Adipose tissue (tissue), 3 donors: ENCODE data around the gene CPA4. TPM values are rescaled to one million over a fixed set of nuclear protein-coding genes. Genes with fewer than 3 reads are reported as not detected.

Source experiments
- H3K27ac ChIP-seq: one replicate; pipeline ENCODE4 v1.5.1; 2013; ENCODE audit warnings: low read depth, low read length
- WGBS, 3 donors: extraction: QIAGEN DNeasy Blood & Tissue Kit; methylation state at CpG; one replicate each; pipeline ENCODE4 v1.1.7; 2013; 5-methylcytosine and 5-hydroxymethylcytosine counted together
- polyA plus RNA-seq, 3 donors: library from polyadenylated mRNA; stranded (reverse); fragments of 200-250 nt; gene quantifications; one replicate each; pipeline ENCODE4 v1.2.3, GENCODE V29; 2013
- donor health status: healthy with polysubstance abuse.
- donor health status: Bipolar disorder and iron deficiency.
- donor health status: healthy.

The CPA4 gene
- polyA plus RNA-seq, 3 donors: 0.67 to 5.9 (median 0.98) TPM

- 27 to 32% (median 31%) methylated on average over 11 of the region's 11 CpGs for WGBS, 3 donors
- H3K27ac ChIP-seq: no peak overlapping the region
Observed at GRCh38 chr7:130273933-130274255, 19.1 kb upstream of the CPA4 start.

DNA sequence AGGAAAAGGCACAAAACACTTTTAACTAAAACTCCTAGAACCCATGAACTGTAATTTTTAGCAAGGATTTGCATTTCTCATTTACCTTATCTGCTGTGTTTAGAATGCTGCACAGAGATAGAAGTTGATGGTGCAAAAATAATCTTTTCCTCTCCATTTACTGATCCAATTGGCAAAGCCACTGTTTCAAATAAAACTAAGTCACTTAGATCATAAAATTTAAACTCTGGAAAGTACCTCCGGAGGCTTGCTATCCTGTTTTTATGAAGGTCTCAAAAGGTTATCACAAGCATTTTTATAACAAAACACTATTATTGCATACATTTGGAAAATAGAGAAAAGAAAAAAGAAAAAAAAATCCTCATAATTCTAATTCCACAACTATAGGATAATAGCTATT lies 18.7 kb upstream of the CPA4 start:
- 24 to 51% (median 45%) methylated on average over 1 of the region's 1 CpG for WGBS, 3 donors

GRCh38 chr7:130274983-130275591 lies 17.9 kb upstream of the CPA4 start:
- H3K27ac ChIP-seq: no peak overlapping the region
- WGBS, 3 donors: 42 to 84% (median 83%) methylated on average over 11 of the region's 11 CpGs

More for the DNA sequence above, 18.7 kb upstream of the CPA4 start:
- no peak overlapping the region for H3K27ac ChIP-seq

GRCh38 chr7:130275826-130276297 lies 17.1 kb upstream of the CPA4 start:
- WGBS, 3 donors: 22 to 64% (median 56%) methylated on average over 5 of the region's 5 CpGs
- no peak overlapping the region for H3K27ac ChIP-seq

DNA sequence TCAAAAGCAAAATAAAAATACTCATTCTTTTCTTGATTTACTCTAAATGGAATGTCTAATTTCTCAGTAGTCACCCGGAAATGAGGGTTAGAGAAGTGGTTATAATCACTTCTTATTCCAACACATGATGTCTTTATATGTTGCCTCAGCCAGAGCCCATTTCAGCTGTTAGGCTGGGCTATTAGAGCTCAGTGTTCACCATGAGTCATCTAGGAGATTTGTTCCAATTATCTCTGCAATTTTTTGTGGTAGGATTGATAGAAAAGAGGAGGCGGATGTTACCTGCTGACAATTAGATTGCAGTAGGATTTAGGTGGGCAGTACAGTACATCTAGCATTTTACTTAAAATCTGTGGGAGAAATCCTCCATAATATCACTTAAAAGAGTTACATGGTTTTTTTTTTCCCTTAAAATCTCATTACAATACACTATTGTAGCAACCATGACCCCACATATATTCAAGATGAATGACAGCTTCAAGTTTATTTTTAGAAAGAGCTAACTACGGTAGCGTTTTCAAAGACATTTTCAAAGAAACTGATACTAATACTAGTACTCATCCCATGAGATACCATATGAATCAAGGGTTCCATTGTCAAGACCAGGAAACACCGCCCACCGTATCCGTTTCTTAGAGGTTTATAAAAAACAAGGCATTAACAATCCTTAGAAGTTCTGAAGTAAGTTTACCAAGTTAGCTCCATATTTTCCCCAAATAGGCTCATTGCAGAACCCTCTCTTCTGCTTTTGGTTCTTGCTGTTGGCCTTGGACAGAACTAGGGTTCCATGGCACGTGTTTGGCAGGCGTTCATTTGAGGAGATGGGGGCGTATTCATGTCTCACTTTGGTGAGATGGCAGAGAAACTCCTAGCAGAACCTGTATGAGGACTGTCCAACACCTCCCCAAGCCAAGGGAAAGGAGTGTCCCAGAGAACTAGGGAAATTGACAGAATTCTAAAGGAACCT lies 15.9 kb upstream of the CPA4 start:
- no peak overlapping the region for H3K27ac ChIP-seq
- 48 to 69% (median 67%) methylated on average over 10 of the region's 10 CpGs for WGBS, 3 donors

- WGBS, 3 donors: 43 to 71% (median 66%) methylated on average over 15 of the region's 15 CpGs
- H3K27ac ChIP-seq: no peak overlapping the region
Observed at GRCh38 chr7:130277763-130278643, 15.0 kb upstream of the CPA4 start.

GRCh38 chr7:130278860-130279259 lies 14.1 kb upstream of the CPA4 start:
- H3K27ac ChIP-seq: no peak overlapping the region

- 30 to 59% (median 59%) methylated on average over 2 of the region's 2 CpGs for WGBS, 3 donors
- H3K27ac ChIP-seq: no peak overlapping the region
Observed at GRCh38 chr7:130279286-130279685, 13.7 kb upstream of the CPA4 start.

DNA sequence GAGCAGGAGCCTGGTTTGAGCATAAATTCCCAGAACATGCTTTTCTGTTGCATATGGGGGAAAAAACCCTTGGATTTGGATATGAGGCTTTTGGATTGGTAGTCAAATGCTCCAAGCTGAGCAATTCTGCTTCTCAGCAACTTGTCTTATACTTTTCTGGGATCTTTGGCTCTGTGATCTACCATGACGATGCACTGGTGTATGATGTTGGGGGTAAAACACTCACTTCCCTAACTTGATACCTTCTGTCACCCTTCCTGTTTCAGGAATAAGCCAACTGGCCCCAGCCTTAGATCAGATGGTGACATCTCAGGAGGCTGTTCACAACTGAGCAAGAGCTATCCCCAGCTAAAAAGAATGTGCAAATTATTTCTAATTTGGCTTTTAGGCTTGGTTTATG lies 13.1 kb upstream of the CPA4 start:
- H3K27ac ChIP-seq: no peak overlapping the region
- WGBS, 3 donors: 61 to 91% (median 85%) methylated on average over 1 of the region's 1 CpG

DNA sequence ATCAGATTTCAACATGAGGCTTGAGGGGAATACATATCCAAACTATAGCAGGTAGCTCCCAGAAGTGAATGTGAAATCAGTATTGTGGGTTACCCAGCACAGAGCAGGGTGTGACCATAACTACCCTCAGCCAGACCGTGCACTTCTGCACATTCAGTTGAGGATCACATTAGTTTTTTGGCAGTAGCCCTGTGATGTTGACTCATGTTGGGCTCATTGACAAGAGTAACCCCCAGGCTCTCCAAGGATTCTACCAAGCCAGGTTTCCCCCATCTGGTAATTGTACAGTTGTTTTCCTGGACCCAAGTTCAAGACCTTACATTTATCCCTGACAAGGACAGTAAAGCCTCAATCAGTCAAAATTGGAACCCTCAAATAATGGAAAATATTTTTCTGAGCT lies 11.7 kb upstream of the CPA4 start:
- 26 to 65% (median 54%) methylated on average over 1 of the region's 1 CpG for WGBS, 3 donors

DNA sequence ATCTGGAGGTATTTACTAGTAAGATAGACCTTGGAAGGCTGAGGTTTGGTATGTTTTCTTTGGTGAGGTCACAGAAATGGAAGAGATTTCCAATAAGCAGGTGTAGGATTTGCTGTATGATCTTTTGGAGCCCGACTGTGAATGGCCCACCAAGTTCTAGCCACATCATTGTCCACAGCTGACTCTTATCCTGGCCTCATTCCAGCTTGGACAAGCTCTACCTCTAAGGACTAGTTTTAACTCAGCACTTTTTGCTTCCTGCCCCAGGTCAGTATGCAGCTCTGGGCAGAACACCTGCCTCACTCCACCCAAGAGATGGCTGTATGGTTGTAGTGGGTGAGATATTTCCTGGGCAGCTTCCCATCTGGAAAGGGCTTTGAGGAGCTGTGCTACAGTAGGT lies 6.1 kb upstream of the CPA4 start:
- H3K27ac ChIP-seq: no peak overlapping the region
- WGBS, 3 donors: 53 to 87% (median 79%) methylated on average over 1 of the region's 1 CpG

More for the DNA sequence above, 11.7 kb upstream of the CPA4 start:
- no peak overlapping the region for H3K27ac ChIP-seq

GRCh38 chr7:130288168-130288567 lies 4.8 kb upstream of the CPA4 start:
- H3K27ac ChIP-seq: no peak overlapping the region
- WGBS, 3 donors: 82 to 93% (median 93%) methylated on average over 4 of the region's 4 CpGs

DNA sequence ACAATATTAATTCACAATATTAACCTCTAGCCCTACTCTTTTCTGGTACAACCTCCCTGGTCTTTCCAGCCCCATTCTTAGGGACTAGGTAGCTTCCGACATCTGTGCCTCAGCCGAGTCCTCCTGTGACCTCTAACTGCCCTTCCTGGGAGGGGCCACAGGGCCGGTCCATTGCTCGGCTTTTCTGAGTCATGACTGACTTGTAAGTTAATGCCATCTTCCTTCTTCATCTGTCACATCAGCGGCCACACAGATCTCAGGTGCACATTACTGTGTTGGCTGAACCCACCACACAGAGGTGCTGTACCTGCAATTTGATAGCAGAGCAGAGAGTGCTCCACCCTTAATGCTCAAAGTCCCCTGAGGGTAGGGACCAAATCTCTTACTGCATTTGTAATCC lies 4.1 kb upstream of the CPA4 start:
- 57 to 82% (median 74%) methylated on average over 5 of the region's 5 CpGs for WGBS, 3 donors
- no peak overlapping the region for H3K27ac ChIP-seq

- 77 to 92% (median 90%) methylated on average over 9 of the region's 9 CpGs for WGBS, 3 donors
- H3K27ac ChIP-seq: no peak overlapping the region
Observed at GRCh38 chr7:130289478-130289877, 3.5 kb upstream of the CPA4 start.

DNA sequence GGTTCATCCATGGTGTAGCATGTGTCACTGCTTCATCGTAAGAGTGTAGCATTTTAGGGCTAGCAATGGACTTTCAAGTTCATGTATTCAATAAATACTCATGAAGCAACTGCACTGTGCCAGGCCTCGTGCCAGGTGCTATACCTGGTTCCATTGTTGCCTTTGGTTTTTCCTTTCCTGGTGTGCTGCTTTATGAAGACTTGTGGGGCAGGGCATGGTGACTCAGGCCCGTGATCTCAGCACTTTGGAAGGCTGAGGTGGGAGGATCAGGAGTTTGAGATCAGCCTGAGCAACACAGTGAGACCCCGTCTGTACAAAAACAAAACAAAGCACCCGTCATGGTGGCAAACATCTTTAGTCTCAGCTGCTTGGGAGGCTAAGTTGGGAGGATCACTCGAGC lies 2.2 kb upstream of the CPA4 start:
- 40 to 92% (median 89%) methylated on average over 6 of the region's 6 CpGs for WGBS, 3 donors
- no peak overlapping the region for H3K27ac ChIP-seq

DNA sequence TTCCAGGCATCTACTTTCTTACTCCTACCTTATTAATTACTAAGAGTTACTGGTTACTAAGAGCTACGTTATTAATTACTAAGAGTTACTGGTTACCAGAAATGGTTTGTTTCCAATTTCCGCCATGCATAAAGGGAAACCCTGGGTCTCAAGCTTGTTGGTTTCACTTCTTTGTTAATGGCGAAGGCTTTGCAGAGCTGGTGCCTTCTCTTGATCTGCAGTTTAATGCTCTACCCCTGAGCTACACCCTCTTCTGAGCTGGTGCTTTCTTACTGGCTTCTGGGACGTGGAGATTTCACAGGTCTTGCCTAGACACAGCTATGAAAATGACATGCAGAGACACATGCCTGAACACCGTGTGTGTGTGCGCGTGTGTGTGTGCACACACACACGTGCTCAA lies 560 bp downstream of the CPA4 start:
- 78 to 89% (median 86%) methylated on average over 8 of the region's 8 CpGs for WGBS, 3 donors
- H3K27ac ChIP-seq: no peak overlapping the region

GRCh38 chr7:130294314-130294713 lies 1.4 kb downstream of the CPA4 start:
- 67 to 75% (median 67%) methylated on average over 5 of the region's 5 CpGs for WGBS, 3 donors
- no peak overlapping the region for H3K27ac ChIP-seq

DNA sequence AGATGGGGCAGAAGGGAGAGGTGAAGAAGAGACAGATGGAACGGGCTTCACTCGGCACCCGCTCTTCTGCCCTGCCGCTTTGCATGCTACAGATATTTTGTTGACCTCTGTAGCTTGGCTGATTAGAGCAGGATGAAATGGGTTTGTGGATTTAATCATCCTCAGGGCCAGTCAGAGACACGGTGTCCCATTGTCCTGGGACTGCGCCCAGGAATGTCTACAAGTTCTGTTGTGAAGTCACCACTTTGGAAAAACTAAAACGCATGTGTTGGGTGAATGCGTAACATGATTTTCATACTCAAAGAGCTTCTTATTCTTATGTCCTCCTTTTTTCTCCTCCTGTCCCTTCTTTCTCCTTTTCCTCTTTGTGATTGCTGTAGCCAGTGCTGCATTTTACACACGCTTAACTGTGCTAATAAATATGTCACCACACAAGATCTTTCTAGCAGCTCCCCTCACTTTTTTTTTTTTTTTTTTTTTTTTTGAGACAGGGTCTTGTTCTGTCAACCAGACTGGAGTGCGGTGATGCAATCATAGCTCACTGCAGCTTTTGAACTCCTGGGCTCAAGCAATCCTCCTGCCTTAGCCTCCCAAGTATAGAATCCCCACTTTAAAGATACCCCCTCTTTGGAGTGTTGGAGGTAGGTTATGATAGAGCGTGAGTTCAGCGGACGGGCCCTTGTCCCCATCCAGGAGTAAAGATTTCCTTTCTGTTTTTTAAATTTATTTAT lies 3.4 kb downstream of the CPA4 start:
- H3K27ac ChIP-seq: no peak overlapping the region

More for the DNA sequence above, 3.4 kb downstream of the CPA4 start:
- WGBS, 3 donors: 94 to 97% (median 94%) methylated on average over 13 of the region's 13 CpGs
